Fibroblast of skin of abdomen (primary cell): ENCODE data around the gene SDK1.
A peak's percentile ranks its signal among the peaks of the same experiment; 100 is the strongest.

Experiments used
- DNase-seq: peaks from one replicate; pipeline ENCODE4 v3.0.0-alpha.2; 2013

Gene SDK1

DNA sequence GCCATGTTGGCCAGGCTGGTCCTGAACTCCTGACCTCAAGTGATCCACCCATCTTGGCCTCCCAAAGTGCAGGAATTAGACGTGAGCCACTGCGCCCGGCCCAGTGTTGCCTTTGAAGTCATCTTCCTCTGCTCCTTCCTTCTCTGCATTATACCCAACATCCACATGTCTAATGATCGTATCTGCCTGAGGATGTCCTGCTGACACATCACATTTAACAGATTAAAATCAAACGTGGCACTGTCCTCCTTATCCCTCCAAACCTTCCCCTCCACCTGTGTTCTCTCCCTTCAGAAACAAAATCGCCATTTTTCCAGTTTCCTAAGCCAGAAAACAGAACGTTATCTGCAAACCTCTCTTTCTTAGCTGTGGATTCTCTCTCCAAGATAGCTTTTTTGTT lies 8.4 kb upstream of the SDK1 start:
- no peak for DNase-seq

DNA sequence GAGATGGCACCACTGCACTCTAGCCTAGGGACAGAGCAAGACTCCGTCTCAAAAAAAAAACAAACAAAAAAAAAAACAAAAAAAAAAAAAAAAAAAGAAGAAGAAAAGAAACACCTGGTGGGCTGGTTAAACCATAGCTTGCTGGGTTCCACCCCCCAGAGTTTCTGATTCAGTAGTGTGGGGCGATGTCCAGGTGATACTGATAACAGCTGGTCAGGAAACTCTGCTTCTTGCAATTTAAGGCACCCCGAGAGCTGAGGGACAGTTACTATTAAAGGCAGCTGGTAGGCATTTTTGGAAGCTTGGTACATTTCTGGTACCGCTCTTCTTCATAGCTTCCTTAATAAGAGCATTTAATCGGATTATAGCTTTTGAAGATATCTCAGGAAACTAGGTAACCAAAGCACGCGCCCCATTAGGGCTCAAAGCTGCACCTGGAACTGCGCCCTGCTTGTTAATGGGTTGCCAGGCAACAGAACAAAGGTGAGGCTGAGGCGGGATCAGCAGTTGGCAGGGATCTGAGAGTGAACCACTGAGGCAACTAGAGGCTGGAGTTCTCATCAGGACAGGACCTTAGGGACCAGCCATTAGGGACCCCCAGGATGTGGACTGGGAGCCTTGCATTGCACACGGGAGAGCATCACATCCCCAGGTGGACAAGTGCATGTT lies 6.5 kb upstream of the SDK1 start:
- DNase-seq, result no peak

DNA sequence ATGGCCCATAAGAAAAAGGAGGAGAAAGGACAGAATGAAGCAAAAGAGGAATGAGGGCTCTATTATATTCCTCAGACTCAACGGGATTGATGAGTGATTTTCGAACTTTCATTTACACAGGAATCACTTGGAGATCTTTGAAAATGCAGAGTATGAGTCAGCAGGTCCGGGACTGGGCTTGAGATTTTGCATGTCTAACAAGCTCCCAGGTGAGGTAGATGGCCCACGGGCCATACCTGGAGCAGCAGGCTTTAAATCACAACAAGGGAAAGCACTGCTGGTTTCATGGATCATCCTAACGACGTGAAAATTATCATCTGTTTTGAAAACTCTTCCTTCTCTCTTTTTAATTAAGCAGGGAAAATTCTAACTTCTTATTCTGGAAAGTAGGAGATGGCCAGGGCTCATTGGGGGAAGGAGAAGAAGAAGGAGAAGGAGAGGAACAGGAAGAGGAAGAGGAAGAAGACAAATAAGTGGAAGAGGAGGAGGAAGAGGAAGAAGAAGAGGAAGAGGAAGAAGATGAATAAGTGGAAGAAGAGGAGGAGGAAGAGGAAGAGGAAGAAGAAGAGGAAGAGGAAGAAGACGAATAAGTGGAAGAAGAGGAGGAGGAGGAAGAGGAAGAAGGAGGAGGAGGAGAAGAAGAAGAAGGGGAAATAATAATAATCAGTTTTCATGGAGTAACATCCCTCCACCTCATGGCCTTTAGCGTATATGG lies 3.8 kb upstream of the SDK1 start:
- no peak for DNase-seq

DNA sequence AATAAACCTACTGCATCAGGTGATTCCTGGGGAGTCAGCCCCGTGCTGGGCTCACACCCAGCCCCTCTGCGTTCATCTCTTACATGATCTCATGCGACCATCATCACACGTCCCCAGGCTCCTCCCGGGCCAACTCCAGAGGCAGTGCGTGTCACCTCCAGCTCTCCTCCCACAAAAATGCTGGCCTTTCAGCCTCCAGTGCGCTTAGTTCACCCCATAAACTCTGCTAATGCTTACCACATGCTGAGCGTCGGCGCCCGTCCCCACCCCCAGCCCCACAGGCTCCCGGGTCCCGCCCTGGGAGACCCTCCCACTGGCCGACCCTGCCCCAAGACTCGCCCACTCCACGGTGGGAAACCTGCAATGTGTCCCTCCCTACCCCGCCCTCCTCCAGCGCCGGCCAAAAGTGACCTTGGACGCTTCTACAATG lies 816 bp upstream of the SDK1 start:
- DNase-seq, result peak; percentile 15

DNA sequence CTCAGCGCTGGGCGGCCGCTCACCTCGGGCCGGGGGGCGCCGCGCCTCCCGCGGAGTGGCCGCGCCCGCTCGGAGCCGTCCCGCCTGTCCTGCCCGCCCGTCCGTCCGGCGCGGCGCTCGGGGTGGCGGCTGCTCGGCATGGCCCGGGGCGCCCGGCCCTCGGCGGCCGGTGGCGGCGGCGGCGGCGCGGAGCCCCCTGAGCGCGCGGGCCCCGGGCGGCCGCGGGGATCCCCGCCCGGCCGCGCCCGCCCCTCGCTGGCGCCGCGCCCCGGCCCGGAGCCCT lies 338 bp downstream of the SDK1 start:
- no peak for DNase-seq

DNA sequence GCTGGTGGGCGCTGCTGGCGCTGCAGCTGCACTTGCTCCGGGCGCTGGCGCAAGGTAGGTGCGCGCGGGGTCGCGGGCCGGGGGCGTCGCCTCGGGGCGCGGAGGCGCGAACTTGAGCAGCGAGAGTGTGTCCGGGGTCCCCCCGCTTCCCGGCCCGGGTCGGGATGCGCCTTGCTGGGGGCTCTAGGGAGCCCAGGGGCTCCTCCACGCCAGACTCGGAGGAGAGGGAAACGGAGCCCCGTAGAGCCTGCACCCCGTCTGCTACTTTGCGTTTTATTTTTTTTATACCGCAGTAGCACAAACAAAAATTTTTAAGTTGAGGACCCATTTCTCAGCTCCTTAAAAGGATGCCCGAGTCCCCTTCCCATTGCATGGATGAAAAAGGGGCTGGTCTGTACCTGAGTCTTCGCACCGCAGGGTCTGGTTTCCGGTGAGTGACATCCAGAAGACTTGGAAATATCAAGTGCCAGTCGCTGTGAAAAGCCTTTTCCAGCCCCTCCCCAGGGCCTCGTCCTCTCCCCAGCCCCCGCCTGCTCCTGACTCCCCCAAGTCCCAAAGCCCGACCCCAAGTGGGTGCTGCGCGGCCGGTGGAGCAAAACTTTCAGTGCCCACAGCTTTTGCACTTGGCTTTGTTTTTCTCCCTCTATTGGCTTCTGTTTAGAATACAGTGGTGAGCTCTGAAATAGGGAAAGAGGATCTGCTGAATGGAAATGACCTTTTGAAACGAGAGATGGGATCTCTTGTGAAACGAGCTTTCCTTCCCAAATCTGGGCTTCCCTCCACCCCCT lies 973 bp downstream of the SDK1 start:
- peak; percentile 10 for DNase-seq

DNA sequence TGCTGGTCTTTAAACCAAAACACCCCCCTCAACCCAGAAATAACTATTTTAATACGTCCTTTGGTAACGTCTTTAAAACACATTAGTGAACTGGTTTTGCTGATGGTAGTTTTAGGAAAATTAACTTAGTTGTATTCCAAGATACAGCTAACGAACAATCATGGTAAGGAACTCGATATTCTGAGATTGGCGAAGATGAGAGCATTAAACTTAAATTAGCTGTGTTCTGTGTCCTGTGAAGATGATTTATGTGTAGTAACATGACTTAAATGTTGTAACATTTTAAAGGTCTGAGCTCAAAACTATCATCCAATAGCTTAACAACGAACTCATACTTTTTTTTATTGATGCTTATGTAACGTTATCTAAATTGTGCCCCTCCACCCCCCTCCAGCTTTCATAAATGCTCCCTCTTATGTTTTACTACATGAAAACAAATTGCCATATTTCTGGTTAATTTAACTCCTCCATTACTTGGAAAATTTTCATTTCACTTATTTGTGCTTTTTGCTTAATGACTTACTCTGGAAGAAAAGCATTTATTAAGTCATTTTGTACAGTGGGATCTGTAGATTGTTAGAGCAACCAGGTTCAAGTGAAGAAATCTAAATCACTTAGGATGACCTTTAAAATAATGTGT lies 1.7 kb downstream of the SDK1 start:
- no peak for DNase-seq

DNA sequence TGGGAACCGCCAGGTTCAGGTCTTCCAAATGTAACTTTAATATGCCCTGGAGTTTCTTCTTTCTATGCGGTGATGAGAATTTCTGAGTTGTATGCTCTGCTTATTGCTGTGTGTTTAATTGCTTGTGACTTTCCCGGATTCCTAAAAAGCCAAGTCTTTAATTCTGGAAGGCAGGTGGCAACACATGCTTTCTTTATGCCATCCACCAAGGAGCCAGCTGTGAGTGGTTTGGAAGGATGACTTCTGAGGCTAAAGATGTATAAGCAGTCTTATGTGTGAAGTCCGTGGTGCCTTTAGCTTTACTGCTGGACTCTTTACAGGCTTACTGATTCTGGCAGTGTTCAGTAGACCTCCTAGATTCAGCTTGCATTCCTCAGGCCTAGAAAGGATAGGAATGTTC lies 3.1 kb downstream of the SDK1 start:
- DNase-seq, result no peak

DNA sequence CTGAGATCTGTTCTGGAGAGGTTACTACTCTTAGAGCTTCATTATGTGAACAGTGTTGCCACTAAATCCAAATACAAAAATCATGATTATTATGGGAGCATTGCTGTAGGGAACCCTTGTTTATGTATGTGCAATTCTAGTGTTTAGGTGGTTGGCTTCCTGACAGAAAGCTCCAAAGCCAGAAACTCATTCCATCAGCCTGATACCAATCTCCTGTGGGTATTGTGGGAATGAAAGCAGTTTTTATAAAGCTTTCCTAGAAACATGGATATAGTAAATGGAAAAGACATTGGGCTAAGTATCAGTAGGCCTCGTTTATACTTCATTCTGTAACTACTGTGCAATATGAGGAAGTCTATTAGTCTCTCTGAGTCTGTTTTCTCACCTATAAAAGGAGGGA lies 6.4 kb downstream of the SDK1 start:
- no peak for DNase-seq

DNA sequence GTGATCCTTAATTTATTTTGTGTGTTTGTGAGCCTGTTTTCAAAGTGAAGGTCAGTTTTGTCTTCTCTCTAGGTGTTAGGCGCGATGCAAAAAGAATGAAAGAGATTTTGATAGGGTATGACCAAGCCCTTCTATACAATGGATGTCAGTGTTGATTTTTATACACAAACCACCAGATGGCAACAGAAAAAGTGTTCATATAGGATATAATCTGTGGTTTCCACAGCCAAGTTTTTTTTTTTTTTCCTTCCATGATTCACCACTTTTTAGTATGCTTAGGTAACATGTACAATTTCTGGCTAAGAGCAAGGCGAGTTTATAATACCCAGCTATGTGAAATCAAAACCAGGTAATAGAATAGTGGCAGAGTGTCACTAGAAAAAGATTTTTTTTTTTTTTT lies 8.1 kb downstream of the SDK1 start:
- DNase-seq, result peak; percentile 30

DNA sequence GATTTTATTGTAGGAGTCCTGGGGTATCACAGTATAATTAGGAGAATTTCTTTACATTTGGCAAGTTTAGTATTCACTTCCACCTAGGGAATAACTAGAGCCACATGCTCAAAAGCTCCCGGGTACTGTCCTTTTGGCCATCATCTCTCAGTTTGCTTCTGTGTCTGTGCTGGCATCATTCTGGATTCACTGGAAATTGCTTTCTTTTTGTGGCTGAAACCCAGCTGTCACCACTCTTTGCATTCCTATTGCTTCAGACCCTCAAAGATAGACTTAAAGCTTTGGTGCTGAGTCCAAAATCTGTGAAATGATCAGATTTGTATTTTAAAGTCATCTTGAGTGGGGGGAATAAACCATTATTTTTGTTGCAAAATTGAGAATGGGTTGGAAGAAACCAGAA lies 8.9 kb downstream of the SDK1 start:
- no peak for DNase-seq

DNA sequence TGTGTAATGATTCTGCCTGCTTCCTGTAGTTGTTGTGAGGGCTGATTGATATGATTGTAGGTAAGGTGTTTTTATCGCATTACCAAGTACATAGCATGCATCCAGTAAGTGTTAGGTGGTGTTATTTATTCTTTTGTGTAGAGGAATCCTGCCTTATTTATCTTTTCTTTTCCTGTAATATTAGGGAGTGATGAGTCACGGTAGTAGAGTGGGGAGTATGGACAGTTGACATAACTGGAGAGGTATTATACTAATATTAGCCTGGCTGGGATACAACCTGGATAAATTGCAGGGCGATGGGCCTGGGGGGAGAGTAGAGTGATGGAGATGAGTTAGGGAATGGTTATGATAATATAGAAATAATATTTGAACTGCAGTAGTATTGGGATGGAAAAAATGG lies 9.8 kb downstream of the SDK1 start:
- no peak for DNase-seq

DNA sequence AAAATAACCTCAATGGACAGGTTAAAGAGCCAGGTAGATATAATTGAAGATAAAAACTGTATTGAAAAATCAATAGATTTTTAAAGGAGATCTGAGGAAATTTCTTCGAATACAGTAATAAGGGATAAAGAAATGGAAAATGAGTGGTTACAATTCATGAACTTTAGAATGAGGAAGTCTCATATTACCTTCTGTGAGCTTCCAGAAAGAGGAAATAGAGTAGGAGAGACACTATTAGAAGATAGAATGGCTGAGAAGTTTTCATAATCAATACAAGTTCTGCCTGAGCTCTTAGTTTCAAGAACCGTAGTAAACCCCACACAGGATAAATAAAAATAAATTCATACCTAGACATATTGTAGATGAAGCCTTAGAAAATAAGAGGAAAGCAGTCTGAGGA lies 11.5 kb downstream of the SDK1 start:
- no peak for DNase-seq

DNA sequence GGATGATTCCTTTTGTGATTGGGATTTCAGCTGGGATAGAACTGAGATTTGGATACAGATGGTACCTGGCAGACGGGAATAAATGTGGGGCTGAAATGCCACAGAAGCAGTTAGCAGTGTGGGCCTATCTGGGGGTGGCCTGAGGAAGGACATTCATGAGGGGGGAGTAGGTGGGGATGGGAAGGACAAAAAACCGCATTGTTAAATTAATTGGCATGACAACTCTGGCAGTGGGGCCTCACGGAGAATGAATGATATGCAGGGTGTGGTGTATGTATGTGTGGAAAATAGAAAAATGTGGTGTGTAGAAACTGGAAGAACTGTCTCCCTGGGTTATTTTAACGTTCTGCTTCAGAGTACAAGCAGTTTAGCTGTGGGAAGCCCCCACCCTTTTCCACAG lies 17.8 kb downstream of the SDK1 start:
- no peak for DNase-seq

DNA sequence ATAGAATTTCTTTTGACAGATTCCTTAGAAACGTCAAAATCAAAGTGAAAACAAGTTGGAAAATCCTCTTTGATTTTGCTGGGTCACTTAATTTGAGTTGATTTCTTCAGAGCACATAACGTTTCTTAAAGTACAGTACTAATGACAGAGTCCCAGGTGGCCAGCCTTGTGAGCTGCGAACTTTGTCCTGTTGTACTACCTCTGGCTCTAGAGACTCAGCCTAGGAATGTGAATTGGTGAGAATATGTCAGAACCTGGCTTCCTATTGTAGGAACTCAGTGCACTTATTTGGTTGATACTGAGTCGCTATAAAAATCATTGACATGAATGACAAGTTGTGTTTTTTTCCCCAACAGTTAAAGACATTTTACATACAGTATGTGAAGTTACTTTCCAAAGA lies 20.2 kb downstream of the SDK1 start:
- DNase-seq, result no peak

DNA sequence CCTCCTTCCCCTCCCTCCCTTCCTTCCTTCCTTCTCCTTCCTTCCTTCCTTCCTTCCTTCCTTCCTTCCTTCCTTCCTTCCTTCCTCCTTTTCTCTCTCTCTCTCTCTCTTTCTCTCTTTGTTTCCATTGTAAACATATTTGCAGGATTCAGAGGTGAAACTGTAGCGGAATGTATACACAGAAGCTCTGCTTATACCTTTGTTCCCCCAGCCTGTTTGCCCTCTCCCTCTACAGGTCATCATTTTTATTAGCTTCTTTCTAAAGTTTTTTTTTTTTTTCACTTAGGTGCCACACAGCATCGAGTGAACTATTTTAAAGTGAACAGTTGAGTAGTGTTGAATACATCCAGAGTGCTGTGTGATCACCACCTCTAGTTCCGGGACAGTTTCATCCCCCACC lies 20.7 kb downstream of the SDK1 start:
- no peak for DNase-seq

DNA sequence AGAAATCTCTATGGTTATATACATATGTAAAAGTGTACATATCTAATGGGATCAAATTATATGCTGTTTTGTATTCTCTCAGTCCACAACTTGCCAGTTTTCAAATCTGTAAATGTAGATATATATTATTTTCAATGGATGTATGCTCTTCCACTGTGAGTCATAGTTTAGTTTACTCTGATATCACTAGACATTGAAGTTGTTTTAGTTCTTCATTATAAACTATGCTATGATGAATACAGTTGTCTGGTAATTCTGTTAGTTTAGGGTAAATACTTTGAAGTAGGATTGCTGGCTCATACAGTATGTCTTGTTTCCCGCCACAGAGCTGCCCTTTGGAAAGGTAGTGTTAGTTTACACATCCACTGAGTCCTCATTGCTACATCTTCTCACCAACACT lies 25.2 kb downstream of the SDK1 start:
- no peak for DNase-seq

DNA sequence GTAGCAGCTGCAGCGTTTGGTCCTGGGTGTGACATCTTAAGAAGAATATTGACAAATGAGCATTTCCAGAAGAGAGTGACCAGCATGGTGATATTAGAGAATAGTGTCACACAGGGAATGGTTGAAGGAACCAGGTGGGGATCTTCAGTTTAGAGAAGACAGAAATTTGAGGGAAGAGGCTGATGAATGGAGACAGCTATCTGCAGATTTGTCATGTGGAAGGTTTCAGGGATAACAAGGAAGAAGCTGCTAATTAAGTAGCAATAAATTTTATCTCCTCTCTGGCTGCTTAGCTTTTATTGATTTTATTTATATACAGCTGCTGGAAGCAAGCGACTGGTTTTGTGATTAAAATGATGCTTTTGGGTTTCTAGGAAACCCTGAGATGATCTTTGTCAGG lies 26.0 kb downstream of the SDK1 start:
- no peak for DNase-seq

DNA sequence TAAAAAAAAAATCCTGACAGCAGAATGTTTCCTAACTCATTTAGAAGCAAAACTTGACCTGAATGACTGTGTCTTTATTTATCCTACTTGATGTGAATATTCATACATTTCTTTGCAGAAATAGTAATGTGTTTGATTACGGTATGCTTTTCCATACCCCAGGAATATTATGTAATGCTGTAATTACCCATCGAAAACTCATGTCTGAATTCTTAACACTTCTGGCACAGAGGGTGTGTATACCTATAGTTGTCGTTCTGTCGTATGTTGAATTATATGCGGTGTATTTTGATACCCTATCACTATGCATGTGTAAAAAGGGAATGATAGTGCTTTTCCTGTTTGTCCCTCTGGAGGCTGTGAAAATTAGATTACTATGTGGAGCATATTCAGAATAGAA lies 26.6 kb downstream of the SDK1 start:
- DNase-seq, result no peak

DNA sequence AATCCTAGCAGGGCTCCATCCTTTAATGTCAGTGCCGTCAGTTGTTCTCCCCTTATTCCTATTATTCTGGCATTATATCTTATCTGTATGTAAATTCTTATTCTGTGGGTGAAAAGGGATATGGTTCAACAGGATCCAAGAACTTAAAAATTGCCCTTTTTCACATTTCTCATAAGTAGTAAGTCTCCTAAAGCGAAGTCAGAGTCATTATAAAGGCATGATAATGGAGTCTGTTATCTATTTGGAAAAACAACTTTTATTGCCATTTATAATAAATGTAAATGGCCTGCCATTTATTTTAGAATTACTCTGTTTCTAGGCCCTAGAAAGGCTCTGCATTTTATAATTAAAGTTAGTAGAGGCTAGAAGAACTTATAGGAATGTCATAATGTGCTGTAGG lies 31.3 kb downstream of the SDK1 start:
- DNase-seq, result no peak

DNA sequence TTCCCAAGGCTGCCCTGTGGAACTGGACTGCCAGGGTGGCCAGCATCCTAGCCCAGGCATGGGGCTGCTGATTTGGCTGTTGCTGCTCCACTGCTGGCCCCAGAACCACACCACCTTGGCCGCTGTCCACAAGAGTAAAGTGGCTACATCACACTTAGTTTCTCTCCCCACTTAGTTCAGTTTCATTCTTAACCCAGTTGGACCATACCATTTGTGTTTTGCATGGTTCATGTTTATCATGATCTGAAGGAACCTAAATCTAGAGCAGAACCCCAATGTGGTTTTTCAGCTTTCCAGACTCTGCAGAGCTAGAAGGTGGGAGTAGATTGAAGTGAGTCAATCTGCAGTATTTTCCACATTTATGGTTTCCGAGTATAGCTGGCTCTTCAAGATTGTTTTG lies 32.8 kb downstream of the SDK1 start:
- no peak for DNase-seq

DNA sequence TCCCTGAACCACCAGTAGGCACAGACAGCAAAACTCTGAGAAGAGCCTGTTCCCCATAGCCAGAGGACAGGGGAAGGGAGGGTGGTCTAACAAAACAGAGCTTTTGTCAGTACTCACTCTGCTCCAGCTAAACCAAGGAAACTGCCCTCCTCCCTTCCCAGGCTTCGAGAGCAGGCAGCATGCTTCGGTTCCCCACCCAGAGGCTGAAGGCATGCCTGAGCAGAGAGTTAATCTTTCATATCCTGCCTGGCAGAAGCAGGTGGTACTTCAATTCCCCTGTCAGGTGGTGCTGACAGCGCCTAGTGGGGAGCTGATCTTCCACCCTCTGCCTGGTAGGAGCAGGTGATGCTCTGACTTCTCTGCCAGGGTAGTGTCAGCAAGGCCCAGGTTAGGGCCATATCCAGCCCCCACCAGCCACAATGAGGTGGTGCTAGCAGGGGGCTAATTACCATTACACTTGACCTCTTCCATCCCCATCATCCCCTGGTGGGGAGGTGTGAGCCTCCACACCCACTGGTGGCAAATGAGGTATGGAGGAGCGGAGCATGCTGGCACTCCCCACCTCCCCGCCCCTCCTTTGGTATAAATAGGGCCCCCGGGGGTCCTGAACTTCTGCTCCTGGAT lies 35.1 kb downstream of the SDK1 start:
- no peak for DNase-seq

DNA sequence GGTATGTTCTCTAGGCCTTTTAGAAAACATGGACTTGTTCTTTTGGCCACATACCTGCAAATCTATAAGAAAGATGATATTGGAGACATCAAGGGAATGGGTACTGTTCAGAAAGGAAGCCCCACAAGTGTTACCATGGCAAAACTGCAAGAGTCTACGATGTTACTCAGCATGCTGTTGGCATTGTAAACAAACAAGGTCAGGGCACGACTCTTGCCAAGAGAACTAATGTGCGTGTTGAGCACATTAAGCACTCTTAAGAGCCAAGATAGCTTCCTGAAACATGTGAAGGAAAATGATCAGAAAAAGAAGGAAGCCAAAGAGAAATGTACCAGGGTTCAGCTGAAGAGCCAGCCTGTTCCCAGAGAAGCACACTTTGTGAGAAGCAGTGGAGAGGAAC lies 37.1 kb downstream of the SDK1 start:
- no peak for DNase-seq
